Measurements from ENCODE around the gene FGD2.

FGD2 gene, protein sequence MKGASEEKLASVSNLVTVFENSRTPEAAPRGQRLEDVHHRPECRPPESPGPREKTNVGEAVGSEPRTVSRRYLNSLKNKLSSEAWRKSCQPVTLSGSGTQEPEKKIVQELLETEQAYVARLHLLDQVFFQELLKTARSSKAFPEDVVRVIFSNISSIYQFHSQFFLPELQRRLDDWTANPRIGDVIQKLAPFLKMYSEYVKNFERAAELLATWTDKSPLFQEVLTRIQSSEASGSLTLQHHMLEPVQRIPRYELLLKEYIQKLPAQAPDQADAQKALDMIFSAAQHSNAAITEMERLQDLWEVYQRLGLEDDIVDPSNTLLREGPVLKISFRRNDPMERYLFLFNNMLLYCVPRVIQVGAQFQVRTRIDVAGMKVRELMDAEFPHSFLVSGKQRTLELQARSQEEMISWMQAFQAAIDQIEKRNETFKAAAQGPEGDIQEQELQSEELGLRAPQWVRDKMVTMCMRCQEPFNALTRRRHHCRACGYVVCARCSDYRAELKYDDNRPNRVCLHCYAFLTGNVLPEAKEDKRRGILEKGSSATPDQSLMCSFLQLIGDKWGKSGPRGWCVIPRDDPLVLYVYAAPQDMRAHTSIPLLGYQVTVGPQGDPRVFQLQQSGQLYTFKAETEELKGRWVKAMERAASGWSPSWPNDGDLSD

DNA sequence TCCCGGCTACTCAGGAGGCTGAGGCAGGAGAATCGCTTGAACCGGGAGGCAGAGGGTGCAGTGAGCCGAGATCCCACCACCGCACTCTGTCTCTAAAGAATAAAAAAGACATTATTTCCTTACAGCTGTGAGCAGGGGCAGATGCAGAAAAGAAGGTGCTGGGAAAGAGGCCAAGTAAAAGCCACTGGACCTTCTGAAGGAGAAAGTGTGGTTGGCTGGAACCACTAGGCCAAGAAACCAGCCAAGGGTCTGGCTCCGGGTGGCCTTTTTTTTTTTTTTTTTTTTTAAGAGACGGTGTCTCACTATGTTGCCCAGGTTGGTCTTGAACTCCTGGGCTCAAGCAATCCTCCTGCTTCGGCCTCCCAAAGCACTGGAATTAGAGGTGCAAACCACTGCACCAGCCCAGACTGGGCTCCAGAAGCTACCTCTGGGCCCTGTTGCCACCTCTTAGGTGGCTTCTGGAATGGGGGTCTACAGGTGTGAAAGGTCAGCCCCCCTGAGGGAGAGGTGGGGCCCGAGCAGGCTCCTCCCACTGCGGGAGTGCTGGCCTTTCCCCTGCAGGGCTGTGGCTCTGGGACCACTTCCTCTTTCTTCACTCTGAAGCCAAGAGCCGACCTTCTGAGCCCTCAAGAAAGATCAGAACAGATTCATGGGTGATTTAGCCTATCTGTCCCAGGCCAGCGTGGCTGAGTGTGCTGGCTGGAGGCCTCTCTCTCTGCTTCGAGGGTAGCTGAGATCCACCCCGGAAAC, at the start of gene FGD2:
Gene FGD2, plus strand, starts transcription at position 595 of the 750 bp plus-strand sequence. CDS start 163 bp downstream, outside the sequence.
- FAIRE-seq (no peak), DNase-seq (ENCODE audit: low spot score) (no peak)

DNA sequence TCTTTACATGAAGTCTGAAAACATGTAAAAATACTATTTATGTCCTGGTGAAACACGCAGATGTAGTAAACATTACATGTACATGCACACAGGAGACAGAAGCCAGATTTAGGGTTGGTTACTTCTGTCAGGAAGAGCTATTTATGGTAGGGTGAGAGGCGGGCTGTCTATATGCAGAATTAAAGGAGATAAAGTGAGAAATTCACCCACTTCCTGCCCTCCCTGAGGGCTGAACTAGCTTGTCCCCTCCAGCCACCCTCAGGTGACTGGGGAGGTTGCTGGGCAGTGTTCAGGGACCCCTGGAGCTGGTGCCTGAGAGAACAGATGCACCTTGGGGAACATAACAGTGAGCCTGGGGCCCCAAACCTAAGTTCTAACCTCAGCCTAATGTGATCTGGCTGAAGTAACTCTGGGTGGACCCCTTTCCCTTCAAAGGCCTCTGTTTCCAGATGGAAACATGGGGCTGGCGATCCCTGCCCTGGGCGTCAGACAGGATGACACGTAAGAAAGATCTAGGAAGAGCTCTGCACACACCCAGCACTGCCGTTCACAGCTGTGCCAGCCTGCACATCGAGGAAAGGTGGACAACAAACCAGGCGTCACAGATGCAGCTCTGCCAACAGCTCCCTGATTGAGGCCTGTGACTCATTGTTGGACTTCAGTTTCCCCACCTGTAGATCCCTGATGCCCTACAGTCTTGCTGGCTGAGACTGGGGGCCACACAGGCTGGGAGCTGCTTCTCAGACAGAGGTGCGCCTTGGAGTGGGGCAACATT, 49.6 kb upstream of the FGD2 start:
- no peak for FAIRE-seq
- no peak for DNase-seq (ENCODE audit: low spot score)

DNA sequence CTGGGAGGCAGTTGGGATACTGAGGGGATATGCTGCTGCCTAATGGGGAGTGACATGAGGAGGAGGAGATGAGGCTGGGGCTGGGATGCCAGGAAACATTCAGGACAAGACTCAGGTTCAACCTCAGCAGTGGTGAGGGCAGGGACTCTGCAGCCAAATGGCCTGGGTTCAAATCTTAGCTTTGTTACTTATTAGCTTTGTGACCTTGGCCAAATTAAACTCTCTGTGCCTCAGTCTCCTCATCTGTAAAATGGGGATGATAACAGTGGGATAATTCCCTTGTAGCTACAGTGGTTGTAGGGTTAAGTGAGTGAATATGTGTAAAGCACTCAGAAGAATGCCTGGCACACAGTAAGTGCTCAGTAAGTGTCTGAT, 49.0 kb upstream of the FGD2 start:
- FAIRE-seq, result no peak
- DNase-seq (ENCODE audit: low spot score), result no peak

DNA sequence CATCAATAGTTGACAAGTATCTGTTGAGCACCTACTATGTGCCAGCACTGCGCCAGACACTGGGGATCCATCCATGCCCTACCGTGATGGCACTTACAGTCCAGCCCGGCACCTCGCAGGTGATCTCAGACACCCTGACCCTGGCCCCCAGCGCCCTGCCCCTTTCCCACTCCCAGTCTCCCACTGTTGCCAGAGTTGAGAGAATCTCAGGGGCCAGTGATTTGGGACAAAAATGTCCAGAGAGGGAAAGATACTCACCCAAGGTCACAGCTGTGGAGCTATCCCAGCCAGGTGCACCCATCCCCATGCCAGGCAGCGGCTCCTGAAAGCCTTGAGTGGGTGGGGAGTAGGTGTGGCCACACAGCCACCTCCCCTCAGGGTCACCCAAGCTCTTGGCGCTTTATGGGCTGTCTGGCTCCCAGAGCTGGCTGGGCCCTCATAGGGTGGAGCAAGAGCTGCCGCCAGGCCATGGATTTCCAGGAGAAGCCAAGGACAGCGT, 47.6 kb upstream of the FGD2 start:
- DNase-seq (ENCODE audit: low spot score), result no peak
- no peak for FAIRE-seq

DNA sequence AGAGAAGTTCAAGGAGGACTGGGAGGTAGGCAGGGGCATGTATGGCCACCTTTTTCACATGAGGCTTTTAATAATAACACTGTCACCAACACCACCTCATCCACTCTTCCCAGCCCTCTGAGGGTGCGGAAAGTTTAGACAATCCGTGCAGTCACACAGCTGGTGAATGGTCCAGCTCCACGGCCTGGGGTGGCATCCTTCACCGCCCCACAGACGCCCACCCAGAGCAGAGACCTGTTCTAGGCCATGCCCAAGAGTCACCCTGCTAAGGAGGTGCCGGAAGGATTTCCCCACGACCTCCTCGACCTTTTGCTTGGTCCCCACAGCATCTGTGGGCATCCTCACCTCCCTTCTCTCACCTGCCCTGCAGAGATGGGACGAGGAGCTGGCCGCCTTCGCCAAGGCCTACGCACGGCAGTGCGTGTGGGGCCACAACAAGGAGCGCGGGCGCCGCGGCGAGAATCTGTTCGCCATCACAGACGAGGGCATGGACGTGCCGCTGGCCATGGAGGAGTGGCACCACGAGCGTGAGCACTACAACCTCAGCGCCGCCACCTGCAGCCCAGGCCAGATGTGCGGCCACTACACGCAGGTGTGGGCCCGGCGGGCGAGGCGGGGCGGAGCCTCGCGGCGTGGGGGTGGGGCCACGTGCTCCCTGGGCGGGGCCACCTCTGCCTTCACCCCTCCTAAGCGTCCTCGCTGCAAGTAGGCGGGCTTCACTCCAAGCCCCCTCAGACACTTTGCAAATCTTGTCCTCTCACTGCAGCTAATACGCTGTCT, 46.5 kb upstream of the FGD2 start:
- no peak for DNase-seq (ENCODE audit: low spot score)
- no peak for FAIRE-seq

DNA sequence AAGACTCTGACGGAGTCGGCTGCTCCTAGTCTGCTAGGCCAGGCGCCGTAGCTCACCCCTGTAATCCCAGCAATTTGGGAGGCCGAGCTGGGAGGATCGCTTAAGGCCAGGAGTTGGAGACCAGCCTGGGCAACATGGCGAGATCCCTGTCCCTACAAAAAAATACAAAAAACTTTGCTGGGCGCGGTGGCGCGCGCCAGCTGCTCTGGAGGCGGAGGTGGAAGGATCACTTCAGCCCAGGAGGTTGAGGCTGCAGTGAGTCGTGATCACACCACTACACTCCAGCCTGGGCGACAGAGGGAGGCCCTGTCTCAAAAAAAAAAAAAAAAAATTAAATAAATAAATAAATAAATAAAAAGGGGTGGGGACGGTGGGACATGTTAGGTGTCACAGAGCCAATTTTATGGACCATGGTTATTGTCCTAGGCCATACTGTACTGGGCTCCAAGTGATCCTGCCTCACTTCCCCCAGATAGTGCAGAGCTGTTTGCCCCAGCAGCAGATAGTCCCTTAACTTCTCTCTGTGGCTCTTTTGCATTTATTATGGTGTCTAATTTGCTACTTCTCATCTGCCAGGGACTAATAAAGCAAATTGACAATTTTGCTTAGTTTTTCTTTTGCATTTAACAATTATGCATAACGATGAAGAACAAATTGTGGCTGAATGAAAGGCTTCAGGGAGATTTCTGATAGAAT, 45.8 kb upstream of the FGD2 start:
- FAIRE-seq (no peak), DNase-seq (ENCODE audit: low spot score) (no peak)

DNA sequence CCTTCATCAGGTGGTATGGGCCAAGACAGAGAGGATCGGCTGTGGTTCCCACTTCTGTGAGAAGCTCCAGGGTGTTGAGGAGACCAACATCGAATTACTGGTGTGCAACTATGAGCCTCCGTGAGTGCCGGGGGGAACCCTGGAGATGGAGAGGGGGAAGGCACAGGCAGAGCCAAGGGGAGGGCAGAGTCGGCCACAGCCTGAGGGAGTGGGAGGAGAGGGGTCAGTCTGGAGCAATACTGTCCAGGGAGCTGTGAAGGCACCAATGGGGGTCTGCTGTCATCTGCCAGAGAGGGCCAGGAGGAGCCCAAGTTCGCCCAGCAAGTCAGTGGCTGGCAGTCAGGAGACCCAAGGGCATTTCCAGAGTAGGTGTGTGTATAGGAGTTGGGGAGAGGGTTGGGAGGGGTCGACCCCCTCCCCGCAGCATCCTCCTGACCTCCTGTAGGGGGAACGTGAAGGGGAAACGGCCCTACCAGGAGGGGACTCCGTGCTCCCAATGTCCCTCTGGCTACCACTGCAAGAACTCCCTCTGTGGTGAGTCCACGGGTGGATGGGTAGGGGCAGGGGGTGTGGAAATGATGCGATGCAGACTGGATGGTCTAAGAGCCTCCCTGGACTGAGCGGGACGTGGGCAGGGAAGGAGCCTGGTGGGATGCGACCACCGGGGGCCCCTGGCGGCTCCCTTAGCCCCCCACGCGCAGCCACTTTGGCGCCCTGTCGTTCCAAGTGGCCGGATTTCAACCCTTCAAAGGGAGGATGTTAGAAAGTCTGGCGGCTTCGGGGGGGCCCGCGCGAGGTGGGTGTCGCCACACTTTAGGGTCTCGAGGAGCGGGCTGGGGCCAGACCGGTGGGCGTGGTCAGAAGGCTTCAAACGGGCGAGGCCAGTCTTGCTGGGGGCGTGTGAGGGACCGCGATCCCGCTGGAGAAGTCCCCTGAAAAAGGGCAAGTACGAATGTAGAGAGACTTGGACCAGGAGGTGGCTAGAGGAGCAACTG, 43.7 kb upstream of the FGD2 start:
- DNase-seq (ENCODE audit: low spot score) (no peak), FAIRE-seq (no peak)

DNA sequence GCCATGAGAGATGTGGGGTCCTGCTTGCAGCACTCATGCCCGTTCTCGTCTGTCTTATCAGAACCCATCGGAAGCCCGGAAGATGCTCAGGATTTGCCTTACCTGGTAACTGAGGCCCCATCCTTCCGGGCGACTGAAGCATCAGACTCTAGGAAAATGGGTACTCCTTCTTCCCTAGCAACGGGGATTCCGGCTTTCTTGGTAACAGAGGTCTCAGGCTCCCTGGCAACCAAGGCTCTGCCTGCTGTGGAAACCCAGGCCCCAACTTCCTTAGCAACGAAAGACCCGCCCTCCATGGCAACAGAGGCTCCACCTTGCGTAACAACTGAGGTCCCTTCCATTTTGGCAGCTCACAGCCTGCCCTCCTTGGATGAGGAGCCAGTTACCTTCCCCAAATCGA, 42.6 kb upstream of the FGD2 start:
- DNase-seq (ENCODE audit: low spot score) (no peak), FAIRE-seq (no peak)

DNA sequence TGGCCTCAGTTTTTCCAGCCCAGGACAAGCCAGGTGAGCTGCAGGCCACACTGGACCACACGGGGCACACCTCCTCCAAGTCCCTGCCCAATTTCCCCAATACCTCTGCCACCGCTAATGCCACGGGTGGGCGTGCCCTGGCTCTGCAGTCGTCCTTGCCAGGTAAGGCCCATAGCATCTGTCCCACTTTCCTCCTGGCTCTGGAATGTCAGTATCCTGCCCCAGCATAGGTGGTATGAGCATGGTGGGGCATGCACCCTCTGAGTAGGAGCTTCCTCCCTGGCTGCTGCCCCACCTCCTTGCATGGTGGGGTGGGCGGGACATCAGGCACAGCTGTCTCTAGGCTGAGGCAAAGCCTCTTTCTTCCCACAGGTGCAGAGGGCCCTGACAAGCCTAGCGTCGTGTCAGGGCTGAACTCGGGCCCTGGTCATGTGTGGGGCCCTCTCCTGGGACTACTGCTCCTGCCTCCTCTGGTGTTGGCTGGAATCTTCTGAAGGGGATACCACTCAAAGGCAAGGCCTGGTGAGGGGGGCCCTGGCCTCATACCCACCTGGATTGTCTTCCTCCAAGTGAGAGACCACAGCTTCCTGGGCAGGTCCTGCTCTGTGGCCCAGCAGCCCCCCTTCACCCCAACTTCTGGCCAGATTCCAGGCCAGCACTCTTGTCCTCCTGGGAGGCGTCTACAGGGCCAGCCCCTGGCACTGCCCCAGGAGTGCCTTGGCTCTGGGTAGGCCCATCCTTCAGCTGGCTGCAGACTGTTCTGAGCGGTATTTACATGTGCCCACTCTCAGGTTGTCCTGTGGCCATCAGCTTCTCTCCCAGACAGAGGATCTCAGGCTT, 41.8 kb upstream of the FGD2 start:
- FAIRE-seq (no peak), DNase-seq (ENCODE audit: low spot score) (no peak)

DNA sequence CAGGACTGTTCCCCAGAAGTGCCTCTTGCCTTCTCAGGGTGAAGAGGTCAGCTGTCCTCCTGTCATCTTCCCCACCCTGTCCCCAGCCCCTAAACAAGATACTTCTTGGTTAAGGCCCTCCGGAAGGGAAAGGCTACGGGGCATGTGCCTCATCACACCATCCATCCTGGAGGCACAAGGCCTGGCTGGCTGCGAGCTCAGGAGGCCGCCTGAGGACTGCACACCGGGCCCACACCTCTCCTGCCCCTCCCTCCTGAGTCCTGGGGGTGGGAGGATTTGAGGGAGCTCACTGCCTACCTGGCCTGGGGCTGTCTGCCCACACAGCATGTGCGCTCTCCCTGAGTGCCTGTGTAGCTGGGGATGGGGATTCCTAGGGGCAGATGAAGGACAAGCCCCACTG, 41.1 kb upstream of the FGD2 start:
- FAIRE-seq, result no peak
- DNase-seq (ENCODE audit: low spot score), result no peak

DNA sequence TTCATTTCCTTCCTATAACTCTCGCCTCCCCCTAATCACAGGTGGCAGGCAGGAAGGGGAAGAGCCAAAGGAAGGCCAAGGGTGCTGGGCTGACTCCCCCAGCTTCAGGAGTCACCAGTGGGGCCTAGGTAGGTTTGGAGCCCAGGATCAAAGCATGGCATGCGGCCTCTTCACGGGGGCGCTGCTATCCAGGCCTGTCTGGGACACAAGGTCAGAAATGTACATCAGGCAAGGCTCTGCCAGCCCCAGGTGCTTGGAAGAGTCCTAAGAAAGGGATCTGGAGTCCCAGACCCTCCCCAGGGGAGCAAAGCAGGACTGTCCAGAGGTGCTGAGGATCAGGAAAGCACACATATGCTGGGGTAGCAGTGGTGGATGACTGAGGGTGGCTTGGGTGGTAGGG, 40.5 kb upstream of the FGD2 start:
- no peak for FAIRE-seq
- DNase-seq (ENCODE audit: low spot score), result no peak

DNA sequence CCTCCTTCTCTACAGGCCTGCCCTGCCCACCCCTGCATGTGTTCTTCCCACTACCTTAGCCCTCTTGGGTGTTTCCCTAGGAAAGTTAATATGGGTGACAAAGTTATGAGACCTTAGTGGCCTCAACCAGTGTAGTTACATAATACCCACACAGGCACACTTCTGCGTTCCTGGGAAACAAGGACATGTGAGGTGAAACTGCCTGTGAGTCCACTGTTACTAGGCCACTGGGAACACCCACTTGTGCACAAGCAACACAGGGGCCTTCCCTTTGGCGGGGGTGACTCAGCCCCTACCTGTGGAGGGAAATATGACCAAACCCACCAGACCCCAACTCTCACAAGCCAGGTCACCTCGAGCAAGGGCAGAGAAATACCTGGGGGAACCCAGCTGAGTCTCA, 38.2 kb upstream of the FGD2 start:
- FAIRE-seq (no peak), DNase-seq (ENCODE audit: low spot score) (no peak)

DNA sequence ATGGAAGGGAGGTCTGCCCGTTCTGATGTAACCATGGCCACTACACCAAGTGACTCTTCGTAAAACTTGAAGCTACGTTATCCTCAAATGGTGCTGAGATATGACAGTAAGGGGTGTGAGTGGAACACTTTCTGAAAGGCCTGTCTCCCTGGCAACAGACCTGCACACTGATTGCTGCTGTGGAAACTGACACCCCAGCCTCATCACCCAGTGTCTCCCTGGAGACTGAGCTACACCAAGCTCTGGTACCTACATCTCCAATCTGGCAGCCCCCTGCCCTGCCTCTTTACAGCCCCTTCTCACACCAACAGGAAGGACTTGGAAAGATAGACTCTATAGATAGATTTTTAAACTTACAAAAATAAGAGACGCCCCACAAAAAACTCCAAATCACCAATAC, 37.7 kb upstream of the FGD2 start:
- DNase-seq (ENCODE audit: low spot score) (no peak), FAIRE-seq (no peak)

DNA sequence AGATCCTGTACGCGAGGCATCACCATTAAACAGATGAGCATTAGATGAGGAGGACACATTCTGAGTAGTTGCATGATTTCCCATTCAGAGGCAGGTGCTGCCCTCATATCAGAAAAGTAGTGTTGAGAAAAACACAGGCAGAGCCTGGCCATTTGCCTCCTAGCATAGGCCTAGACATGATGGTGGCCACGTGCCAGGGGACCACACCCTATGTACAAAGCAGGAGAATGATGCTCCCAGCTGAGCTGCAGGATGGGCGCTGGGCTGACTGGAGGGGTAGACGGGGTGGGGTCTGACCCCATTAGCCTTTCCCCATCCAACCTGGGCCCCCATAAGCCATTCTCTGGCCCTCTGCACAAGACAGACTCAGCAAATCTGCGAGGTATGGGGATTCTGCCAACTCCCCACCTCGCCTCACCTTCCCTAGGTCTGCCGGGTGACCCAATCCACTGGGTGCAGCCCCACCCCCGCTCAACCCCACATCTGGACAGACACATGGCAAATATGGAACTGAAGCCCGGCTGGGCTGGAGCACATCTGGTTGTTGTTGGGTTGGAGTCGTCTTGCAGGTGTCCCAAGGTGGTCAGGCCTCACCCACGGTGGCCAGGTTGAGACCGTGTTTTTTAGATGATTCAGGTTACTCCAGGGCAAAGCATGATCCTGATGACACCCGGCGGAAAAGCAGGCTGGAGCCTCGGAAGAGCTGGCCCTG, 37.0 kb upstream of the FGD2 start:
- FAIRE-seq (no peak), DNase-seq (ENCODE audit: low spot score) (no peak)

DNA sequence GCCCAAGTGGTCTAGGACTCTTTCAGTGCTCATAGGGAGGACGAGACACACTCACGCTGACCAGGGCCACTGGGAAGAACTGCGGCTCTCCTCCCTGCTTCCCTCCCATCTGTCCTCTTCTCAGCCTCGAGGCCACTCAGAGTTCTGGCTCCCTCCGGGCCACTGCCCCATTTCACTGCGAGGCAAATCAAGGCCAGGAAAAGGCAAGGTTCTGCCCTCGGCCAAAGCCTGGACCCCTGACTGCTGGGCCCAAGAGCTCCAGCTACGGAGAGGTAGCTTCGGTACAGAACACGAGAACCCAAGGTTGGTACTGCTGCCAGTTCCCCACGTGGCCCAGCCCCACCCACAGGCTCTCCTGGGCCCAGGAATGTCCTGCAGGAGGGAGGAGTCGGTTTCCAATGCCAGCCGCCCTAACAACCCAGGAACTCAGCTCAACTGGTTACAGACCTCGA, 36.2 kb upstream of the FGD2 start:
- no peak for DNase-seq (ENCODE audit: low spot score)
- FAIRE-seq, result no peak

DNA sequence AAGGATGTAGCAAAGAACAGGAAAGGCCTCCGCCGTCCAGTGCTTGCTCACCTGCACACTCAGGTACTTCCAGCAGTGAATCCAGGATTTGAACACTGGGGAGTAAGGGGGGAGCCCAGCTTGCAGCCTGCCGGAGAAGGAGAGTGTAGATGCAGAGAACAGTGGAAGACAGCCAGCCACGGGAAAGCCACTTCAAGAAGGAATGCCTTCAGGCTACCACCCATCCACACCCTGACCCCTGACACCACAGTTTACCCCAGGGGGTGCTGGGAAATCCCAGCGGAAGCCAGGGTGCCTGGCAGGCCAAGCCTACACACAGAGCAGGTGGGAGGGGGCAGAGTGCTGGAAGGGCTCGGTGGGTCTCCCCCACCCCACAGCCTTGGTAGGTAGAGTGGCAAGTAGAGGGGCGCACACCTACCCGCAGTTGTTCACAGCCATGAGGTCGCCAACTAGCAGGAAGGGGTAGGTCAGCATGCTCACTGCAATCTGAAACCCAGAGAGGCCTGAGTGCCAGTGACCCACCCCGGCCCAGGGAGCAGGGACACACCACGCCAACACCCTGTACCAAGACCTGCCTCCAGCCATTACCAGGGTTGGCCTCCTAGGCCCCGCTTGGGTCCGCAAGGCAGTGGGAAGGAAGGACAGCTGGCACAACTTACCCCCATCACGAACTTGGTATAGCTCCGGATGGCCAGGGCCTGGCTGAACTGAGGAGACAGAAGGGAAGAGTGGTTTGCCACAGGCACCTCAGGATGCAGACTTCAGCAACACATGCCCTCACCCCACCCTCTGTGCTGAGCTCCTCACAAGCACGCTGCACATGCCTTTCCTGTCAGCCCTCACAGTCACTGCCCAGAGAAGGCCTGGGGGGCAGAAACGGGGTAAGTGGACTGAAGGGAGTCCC, 35.2 kb upstream of the FGD2 start:
- no peak for FAIRE-seq
- no peak for DNase-seq (ENCODE audit: low spot score)

Data from RCC 7860 (cell line).